HepG2 (cell line): Measurements from ENCODE around the gene LIG4. TPM values are rescaled to one million over a fixed set of nuclear protein-coding genes. Genes with fewer than 3 reads are reported as not detected.

ENCODE experiments used
- ARID2 ChIP-seq: sonication (generic); formaldehyde crosslinking; IDR thresholded peaks from 2 replicates; pipeline ENCODE4 v1.8.1; 2022; ENCODE audit warnings: mild to moderate bottlenecking, missing genetic modification reagents, borderline replicate concordance
- BRD4 ChIP-seq: sonication (generic); formaldehyde crosslinking; IDR thresholded peaks from 2 replicates; pipeline ENCODE4 v1.4.0; 2020; ENCODE audit warnings: missing genetic modification reagents
- PRDM10 ChIP-seq: sonication (generic); formaldehyde crosslinking; IDR thresholded peaks from 2 replicates; pipeline ENCODE4 v1.4.0; 2020; ENCODE audit warnings: low read depth, missing genetic modification reagents
- SNAI1 ChIP-seq: sonication (generic); formaldehyde crosslinking; IDR thresholded peaks from 2 replicates; pipeline ENCODE4 v1.5.0; 2020; ENCODE audit warnings: mild to moderate bottlenecking, missing genetic modification reagents, borderline replicate concordance
- TBX2 ChIP-seq: sonication (generic); formaldehyde crosslinking; IDR thresholded peaks from 2 replicates; pipeline ENCODE4 v1.5.0; 2020; ENCODE audit warnings: missing genetic modification reagents, mild to moderate bottlenecking, borderline replicate concordance
- ZBTB37 ChIP-seq: sonication (generic); formaldehyde crosslinking; IDR thresholded peaks from 2 replicates; pipeline ENCODE4 v1.4.0; 2020; ENCODE audit warnings: mild to moderate bottlenecking, missing genetic modification reagents
- ZNF275 ChIP-seq: sonication (generic); formaldehyde crosslinking; IDR thresholded peaks from 2 replicates; pipeline ENCODE4 v1.8.0; 2022; ENCODE audit warnings: missing genetic modification reagents, mild to moderate bottlenecking, inconsistent platforms, borderline replicate concordance
- ZNF710 ChIP-seq: sonication (generic); formaldehyde crosslinking; IDR thresholded peaks from 2 replicates; pipeline ENCODE4 v1.5.0; 2020; ENCODE audit warnings: mild to moderate bottlenecking, missing genetic modification reagents, borderline replicate concordance
- ZNF770 ChIP-seq: sonication (generic); formaldehyde crosslinking; IDR thresholded peaks from 2 replicates; pipeline ENCODE4 v1.5.0; 2020; ENCODE audit warnings: mild to moderate bottlenecking, missing genetic modification reagents
- polyA plus RNA-seq, 8 experiments: library from polyadenylated mRNA; depleted of rRNA in 3 of 8; stranded (reverse) in 7 of 8; unstranded in 1 of 8; fragments of >200 nt; fragmentation: Illumina TruSeq in 4 of 8; extraction: Trizol in 4 of 8; gene quantifications; 2 replicates each; pipeline versions ENCODE4 v1.2.1 to v1.2.3, GENCODE V29; 2011 to 2016; ENCODE audit warnings: low read depth in 4 of 8, missing spikeins in 1 of 8, mixed read lengths in 1 of 8; ENCODE audit not compliant: insufficient read depth in 1 of 8
- total RNA-seq, 5 experiments: library from RNA; depleted of rRNA; stranded (reverse); fragments of >200 nt; fragmentation: Illumina TruSeq; extraction: Trizol; gene quantifications; 2 replicates each; pipeline ENCODE4 v1.2.3, GENCODE V29; 2016; ENCODE audit warnings: low read depth in 1 of 5
- TF ChIP-seq, protein P1 (sequence below): sonication (generic); formaldehyde crosslinking; IDR thresholded peaks from 2 replicates; pipeline ENCODE4 v1.4.0; 2020; ENCODE audit warnings: mild to moderate bottlenecking, missing genetic modification reagents

The LIG4 gene
- total and polyA plus RNA-seq, 2 of the 13 experiments (the other 11 are each of a cell fraction or from before 2014, with no cell fraction given): 4.0 to 4.5 TPM

DNA sequence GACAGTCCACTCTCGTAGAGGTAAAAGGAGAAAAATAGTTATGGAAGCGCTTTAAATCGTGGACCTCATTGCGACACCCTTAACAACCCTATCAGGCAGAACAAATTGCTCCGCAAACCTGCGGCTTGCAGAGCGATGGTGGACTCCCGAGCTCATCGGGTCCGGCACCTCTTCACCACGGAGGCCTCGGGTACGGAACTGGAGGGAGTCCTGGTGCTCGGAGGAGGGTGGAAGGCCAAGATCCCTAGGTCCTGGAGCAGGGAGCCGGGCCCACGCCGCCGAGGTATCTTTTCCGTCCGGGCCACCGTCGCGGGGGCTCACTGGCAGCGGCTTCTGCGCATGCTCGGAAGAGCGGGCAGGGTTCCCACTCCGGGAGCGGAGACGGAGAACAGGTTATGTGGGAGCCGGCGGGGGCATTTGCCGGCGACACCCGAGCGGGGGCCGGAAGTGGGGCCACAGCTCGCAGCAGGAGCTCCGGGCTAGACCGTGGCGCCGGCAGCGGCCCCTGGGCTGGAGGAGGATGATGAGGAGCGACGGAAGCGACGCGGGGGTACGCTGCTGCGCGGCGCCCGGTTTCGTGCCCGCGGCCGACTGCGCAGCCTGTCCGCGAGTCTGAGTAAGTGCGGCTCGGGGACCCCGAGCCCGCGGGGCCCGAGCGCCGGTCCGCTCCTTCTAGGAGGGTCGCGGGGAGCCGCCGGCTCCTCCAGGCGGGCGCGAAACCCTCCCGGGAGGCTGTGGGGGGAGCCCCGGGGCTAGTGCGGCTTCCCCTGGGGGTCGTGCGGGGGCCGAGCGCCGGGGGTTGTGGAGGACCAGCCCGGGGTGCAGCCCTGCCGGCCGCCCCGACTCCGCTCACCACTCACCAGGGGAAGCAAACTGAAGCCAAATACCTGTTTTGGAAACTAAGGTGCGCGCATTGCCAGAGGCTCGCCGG, 3.0 kb upstream of the LIG4 start, which contains the start of gene ABHD13 (continued):
- 0 out of 2 replicates have a peak, but pooled peaks have one; percentile 27 for TF ChIP-seq SNAI1 (CRISPR knock-in tag)
- TF ChIP-seq, protein P1, sequence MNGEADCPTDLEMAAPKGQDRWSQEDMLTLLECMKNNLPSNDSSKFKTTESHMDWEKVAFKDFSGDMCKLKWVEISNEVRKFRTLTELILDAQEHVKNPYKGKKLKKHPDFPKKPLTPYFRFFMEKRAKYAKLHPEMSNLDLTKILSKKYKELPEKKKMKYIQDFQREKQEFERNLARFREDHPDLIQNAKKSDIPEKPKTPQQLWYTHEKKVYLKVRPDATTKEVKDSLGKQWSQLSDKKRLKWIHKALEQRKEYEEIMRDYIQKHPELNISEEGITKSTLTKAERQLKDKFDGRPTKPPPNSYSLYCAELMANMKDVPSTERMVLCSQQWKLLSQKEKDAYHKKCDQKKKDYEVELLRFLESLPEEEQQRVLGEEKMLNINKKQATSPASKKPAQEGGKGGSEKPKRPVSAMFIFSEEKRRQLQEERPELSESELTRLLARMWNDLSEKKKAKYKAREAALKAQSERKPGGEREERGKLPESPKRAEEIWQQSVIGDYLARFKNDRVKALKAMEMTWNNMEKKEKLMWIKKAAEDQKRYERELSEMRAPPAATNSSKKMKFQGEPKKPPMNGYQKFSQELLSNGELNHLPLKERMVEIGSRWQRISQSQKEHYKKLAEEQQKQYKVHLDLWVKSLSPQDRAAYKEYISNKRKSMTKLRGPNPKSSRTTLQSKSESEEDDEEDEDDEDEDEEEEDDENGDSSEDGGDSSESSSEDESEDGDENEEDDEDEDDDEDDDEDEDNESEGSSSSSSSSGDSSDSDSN (CRISPR knock-in tag): peak; percentile 96
- peak; percentile 85; the same call in 1 of the 2 replicates for TF ChIP-seq ZNF275 (CRISPR knock-in tag)
- peak; percentile 67 for TF ChIP-seq TBX2
- peak; percentile 66; the same call in 1 of the 2 replicates for TF ChIP-seq ZNF770 (CRISPR knock-in tag)
- no peak for TF ChIP-seq ZBTB37 (CRISPR knock-in tag)
- TF ChIP-seq ARID2 (CRISPR knock-in tag): 0 out of 2 replicates have a peak, but pooled peaks have one; percentile 43
- TF ChIP-seq BRD4: peak; percentile 89
- TF ChIP-seq PRDM10 (CRISPR knock-in tag): peak; percentile 60; the same call in 1 of the 2 replicates
- TF ChIP-seq ZNF710 (CRISPR knock-in tag): no peak
